Measurements from ENCODE around the gene UBE2O. TPM values are rescaled to one million over a fixed set of nuclear protein-coding genes. Genes with fewer than 3 reads are reported as not detected.
"Not testable (repeated sequence)": the region's sequence is repeated elsewhere in the genome, so short reads cannot be mapped to it uniquely, and the experiment has no call there.

UBE2O gene
- total RNA-seq, 2 donors from 2014 or later = 45.4 to 46.5 TPM

DNA sequence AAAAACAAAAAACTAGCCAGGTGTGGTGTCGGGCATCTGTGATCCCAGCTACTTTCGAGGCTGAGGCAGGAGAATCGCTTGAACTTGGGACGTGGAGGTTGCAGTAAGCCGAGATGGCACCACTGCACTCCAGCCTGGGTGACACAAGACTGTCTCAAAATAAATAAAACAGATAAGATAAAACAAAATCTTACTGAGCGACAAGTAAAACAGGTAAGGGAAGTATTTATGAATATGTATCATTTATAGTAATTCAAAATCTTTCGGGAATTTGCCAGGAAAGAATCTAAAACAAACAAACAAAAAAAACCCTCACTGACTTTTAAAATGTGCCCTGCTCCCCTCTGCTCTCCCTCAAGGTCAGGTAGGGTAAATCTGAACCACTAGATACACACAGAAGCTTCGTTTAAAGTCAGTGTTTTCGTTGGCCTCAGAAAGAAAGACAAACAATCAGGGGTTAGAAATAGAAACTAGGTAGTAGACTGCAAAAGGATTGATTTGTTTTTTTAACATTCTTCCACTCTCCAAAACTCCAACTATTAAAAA is 101.4 kb downstream of the UBE2O start:
- Mint-ChIP-seq H3K27ac (no peak overlapping the region), H3K4me3 (peak overlapping the region; percentile 90), H3K9me3 (no peaks in the 10 kb centered on the region), H3K27me3 (ENCODE audit: insufficient read depth) (peaks cover 2% of the 10 kb centered on the region), H3K4me1 (peaks cover 17% of the 10 kb centered on the region), H3K36me3 (ENCODE audit: low read depth) (peaks cover 21% of the 10 kb centered on the region)
- H3K9me3 ChIP-seq (ENCODE audit: control insufficient read depth, low read length) = no peaks in the 10 kb centered on the region
- no peaks in the 10 kb centered on the region for H3K27me3 ChIP-seq (ENCODE audit: control insufficient read depth, insufficient read depth, low read length, poor library complexity, severe bottlenecking)
- H3K36me3 ChIP-seq (ENCODE audit: control insufficient read depth, insufficient read depth, low read length) = peaks cover 15% of the 10 kb centered on the region
- no peak for DNase-seq
- no peaks in the 10 kb centered on the region for H3K4me1 ChIP-seq (ENCODE audit: control insufficient read depth, insufficient read depth, low read length)
- peak overlapping the region; percentile 71 for H3K4me3 ChIP-seq (ENCODE audit: low read length)
- H3K27ac ChIP-seq (ENCODE audit: low read depth, low read length) = no peak overlapping the region
- no peak overlapping the region for H3K9ac ChIP-seq (ENCODE audit: extremely low read depth, low read length, poor library complexity, severe bottlenecking)
- 87 to 96% methylated on average over 5 to 6 of the region's 9 CpGs for WGBS, 2 experiments (ENCODE audit: insufficient coverage in 1 of 2, insufficient read length in 1 of 2)
- TF ChIP-seq, protein P1, sequence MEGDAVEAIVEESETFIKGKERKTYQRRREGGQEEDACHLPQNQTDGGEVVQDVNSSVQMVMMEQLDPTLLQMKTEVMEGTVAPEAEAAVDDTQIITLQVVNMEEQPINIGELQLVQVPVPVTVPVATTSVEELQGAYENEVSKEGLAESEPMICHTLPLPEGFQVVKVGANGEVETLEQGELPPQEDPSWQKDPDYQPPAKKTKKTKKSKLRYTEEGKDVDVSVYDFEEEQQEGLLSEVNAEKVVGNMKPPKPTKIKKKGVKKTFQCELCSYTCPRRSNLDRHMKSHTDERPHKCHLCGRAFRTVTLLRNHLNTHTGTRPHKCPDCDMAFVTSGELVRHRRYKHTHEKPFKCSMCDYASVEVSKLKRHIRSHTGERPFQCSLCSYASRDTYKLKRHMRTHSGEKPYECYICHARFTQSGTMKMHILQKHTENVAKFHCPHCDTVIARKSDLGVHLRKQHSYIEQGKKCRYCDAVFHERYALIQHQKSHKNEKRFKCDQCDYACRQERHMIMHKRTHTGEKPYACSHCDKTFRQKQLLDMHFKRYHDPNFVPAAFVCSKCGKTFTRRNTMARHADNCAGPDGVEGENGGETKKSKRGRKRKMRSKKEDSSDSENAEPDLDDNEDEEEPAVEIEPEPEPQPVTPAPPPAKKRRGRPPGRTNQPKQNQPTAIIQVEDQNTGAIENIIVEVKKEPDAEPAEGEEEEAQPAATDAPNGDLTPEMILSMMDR (conservative IDR thresholded peaks at IDR 0.05) = no peak

DNA sequence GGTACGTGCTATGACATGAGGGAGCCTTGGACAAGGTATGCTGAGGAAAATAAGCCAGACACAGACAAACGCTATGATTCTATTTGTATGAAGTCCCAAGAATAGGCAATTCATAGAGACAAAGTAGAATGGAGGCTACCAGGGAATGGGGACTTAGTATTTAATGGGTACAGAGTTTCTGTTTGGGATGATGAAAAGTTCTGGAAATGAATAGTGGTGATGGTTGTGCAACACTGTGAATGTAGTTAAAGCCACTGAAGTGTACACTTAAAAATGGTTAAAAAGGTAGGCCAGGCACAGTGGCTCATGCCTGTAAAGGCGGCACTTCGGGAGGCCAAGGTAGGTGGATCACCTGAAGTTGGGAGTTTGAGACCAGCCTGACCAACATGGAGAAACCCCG is 102.5 kb downstream of the UBE2O start:
- Mint-ChIP-seq H3K36me3 (ENCODE audit: low read depth) (peaks cover 32% of the 10 kb centered on the region), H3K4me1 (peaks cover 17% of the 10 kb centered on the region), H3K9me3 (no peaks in the 10 kb centered on the region), H3K4me3 (no peak overlapping the region), H3K27ac (no peak overlapping the region), H3K27me3 (ENCODE audit: insufficient read depth) (peaks cover 2% of the 10 kb centered on the region)
- TF ChIP-seq, protein P1 (conservative IDR thresholded peaks at IDR 0.05) = no peak
- Histone ChIP-seq H3K4me1 (ENCODE audit: control insufficient read depth, insufficient read depth, low read length) (no peaks in the 10 kb centered on the region), H3K27ac (ENCODE audit: low read depth, low read length) (no peak overlapping the region), H3K9ac (ENCODE audit: extremely low read depth, low read length, poor library complexity, severe bottlenecking) (no peak overlapping the region), H3K27me3 (ENCODE audit: control insufficient read depth, insufficient read depth, low read length, poor library complexity, severe bottlenecking) (no peaks in the 10 kb centered on the region), H3K4me3 (ENCODE audit: low read length) (no peak overlapping the region), H3K36me3 (ENCODE audit: control insufficient read depth, insufficient read depth, low read length) (peaks cover 25% of the 10 kb centered on the region), H3K9me3 (ENCODE audit: control insufficient read depth, low read length) (no peaks in the 10 kb centered on the region)
- no peak for DNase-seq
- WGBS, 2 experiments (ENCODE audit: insufficient coverage in 1 of 2, insufficient read length in 1 of 2) = 90 to 94% methylated on average over 4 to 5 of the region's 5 CpGs

DNA sequence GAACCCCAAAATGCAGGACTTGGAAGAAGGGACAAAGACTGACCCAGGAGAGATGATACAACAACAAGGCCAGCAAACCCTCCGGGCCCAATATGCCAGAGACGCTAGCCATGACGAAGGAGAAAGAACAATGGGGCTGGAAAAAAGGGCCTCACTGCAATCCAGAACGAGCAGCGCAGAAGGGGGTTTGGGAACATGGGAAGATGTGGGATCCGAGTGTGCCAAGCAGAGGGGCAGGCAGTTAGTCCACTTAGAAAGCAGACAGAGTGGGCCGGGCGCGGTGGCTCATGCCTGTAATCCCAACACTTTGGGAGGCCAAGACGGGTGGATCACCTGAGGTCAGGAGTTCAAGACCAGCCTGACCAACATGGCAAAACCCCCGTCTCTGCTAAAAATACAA is 106.0 kb downstream of the UBE2O start:
- not testable (repeated sequence) for H3K4me1 ChIP-seq (ENCODE audit: control insufficient read depth, insufficient read depth, low read length); H3K9me3 Mint-ChIP-seq; H3K27me3 Mint-ChIP-seq (ENCODE audit: insufficient read depth); DNase-seq; H3K9me3 ChIP-seq (ENCODE audit: control insufficient read depth, low read length); H3K4me3 ChIP-seq (ENCODE audit: low read length); H3K9ac ChIP-seq (ENCODE audit: extremely low read depth, low read length, poor library complexity, severe bottlenecking); H3K4me3 Mint-ChIP-seq; H3K27ac ChIP-seq (ENCODE audit: low read depth, low read length); H3K4me1 Mint-ChIP-seq; H3K27ac Mint-ChIP-seq; H3K27me3 ChIP-seq (ENCODE audit: control insufficient read depth, insufficient read depth, low read length, poor library complexity, severe bottlenecking)
- 94 to 96% methylated on average over 11 of the region's 11 CpGs for WGBS, 2 experiments (ENCODE audit: insufficient coverage in 1 of 2, insufficient read length in 1 of 2)
- H3K36me3 Mint-ChIP-seq (ENCODE audit: low read depth) = peaks cover 49% of the 10 kb centered on the region
- H3K36me3 ChIP-seq (ENCODE audit: control insufficient read depth, insufficient read depth, low read length) = peaks cover 49% of the 10 kb centered on the region

Data from endodermal cell (in vitro differentiated cells).